Activated CD8-positive, alpha-beta memory T cell treated with anti-CD3 and anti-CD28 coated beads, Interleukin-2, amount 50 U/mL, for 4 hours (primary cell): ENCODE data around the gene PDS5A.
"Not testable (repeated sequence)": the region's sequence is repeated elsewhere in the genome, so short reads cannot be mapped to it uniquely, and the experiment has no call there.

ENCODE experiments used
- DNase-seq: peaks from one replicate; pipeline ENCODE4 v3.0.0-alpha.2; 2020

PDS5A gene, protein sequence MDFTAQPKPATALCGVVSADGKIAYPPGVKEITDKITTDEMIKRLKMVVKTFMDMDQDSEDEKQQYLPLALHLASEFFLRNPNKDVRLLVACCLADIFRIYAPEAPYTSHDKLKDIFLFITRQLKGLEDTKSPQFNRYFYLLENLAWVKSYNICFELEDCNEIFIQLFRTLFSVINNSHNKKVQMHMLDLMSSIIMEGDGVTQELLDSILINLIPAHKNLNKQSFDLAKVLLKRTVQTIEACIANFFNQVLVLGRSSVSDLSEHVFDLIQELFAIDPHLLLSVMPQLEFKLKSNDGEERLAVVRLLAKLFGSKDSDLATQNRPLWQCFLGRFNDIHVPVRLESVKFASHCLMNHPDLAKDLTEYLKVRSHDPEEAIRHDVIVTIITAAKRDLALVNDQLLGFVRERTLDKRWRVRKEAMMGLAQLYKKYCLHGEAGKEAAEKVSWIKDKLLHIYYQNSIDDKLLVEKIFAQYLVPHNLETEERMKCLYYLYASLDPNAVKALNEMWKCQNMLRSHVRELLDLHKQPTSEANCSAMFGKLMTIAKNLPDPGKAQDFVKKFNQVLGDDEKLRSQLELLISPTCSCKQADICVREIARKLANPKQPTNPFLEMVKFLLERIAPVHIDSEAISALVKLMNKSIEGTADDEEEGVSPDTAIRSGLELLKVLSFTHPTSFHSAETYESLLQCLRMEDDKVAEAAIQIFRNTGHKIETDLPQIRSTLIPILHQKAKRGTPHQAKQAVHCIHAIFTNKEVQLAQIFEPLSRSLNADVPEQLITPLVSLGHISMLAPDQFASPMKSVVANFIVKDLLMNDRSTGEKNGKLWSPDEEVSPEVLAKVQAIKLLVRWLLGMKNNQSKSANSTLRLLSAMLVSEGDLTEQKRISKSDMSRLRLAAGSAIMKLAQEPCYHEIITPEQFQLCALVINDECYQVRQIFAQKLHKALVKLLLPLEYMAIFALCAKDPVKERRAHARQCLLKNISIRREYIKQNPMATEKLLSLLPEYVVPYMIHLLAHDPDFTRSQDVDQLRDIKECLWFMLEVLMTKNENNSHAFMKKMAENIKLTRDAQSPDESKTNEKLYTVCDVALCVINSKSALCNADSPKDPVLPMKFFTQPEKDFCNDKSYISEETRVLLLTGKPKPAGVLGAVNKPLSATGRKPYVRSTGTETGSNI (N-terminal part only)

GRCh38 chr4:39977489-39978377 is at the start of gene PDS5A:
Gene PDS5A (minus strand): TSS chr4:39977911. CDS start chr4:39976577, 1,334 bp downstream.
- DNase-seq, result peak; percentile 89

DNA sequence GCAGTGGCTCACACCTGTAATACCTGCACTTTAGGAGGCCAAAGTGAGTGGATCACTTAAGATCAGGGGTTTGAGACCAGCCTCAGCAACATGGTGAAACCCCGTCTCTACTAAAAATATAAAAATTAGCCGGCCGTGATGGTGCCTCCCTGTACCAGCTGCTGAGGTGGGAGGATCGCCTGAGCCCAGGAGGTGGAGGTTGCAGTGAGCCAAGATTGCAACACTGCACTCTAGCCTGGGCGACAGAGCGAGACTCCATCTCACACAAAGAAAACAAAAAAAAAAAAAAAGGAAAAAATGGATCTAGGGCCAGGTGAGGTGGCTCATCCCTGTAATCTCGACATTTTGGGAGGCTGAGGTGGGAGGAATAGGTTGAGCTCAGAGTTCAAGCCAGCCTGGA is 46.3 kb upstream of the PDS5A start:
- DNase-seq, result not testable (repeated sequence)

GRCh38 chr4:40021116-40021515 is 43.4 kb upstream of the PDS5A start:
- DNase-seq, result not testable (repeated sequence)

GRCh38 chr4:40020221-40020620 is 42.5 kb upstream of the PDS5A start:
- no peak for DNase-seq

GRCh38 chr4:40016007-40016406 is 38.3 kb upstream of the PDS5A start:
- DNase-seq, result no peak

DNA sequence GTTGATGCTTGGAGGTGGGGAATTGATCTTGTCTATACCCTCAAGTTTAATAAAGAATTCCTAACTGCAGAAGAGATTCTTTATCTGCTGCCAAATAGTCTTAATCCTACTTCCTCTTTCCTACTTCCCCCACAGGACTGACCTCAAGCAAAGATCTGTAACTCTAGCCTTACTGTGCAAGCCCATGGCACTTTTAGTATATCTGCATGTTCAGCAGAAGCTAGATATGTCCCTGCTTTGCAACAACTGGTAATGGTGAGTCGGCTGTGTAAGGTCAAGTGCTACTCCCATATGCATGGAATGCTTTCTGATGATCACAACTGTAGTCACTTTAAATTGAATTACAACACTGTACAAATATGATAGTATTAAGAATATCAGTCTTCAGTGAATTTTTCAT is 26.3 kb upstream of the PDS5A start:
- DNase-seq, result no peak

GRCh38 chr4:40000711-40001110 is 23.0 kb upstream of the PDS5A start:
- no peak for DNase-seq

DNA sequence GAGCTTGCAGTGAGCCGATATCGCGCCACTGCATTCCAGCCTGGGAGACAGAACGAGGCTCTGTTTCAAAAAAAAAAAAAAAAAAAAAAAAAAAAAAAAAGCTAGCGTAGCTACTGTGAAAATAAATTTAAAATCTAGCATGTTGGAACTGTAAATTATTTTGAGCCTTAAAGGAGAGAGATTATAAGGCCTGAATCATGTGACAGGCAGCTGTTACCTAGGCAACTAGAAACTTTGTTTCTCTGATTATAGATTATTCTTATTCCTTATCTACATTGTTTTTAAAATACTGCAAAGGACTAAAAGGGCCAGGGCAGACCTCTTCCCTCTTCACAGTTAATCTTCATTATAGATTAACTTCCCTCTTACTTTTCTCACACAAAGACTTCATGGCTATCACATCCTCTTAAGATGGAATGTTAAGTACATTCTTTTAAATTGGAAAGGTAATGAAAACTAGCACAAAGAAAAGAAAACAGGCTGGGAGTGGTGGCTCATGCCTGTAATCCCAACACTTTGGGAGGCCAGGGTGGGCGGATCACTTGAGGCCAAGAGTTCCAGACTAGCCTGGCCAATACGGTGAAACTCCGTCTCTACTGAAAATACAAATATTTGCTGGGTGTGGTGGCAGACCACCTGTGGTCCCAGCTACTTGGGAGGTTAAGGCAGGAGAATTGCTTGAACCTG is 21.1 kb upstream of the PDS5A start:
- DNase-seq, result no peak

DNA sequence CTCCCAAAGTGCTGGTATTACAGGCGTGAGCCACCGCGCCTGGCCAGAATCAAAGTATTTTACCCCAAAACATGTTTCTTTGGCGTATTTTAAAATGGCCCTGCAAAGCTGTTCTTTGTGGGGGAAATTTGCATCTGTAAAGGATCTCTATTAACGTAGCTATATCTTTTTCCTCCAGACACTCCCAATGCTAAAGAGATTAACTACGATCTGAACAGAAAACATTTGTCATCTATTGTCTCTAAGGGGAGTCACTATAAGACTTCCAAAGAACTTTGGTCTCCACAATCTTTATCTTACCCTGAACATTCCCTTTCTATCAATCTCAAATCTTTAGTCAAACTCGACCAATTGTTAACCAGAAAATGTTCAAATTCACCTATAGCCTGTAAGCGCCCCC is 19.1 kb upstream of the PDS5A start:
- DNase-seq, result no peak

DNA sequence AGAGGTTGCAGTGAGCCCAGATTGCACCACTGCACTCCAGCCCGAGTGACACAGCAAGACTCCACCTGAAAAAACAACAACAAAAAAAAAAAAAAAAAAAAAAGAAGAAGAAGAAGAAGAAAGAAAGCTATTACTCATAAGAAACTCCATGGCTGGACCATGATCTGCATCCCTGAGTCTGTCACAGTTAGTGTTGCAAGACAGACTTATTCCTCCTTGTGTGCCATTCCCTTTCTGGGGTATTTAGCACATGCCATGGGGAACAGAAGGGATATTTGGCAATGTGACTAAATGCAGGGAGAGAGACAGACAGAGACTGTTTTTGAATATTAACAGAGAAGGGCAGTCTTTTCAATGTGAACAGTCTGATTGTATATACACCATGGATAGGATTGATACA is 16.7 kb upstream of the PDS5A start:
- no peak for DNase-seq

DNA sequence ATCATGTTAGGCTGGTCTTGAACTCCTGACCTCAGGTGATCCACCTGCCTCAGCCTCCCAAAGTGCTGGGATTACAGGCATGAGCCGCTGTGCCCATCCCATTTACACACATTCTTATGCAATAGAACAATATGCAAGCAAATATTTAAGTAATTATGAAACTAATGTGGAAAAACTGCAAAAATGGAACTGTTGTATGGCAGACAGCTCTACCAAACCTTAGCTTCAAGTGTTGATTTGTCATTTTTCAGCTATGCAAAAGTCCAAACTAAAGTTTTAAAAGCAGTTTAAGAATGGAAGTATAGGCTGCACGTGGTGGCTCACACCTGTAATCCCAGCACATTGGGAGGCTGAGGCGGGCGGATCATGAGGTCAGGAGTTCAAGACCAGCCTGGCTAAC is 11.7 kb upstream of the PDS5A start:
- not testable (repeated sequence) for DNase-seq

- no peak for DNase-seq
Observed at GRCh38 chr4:39987485-39987884, 9.8 kb upstream of the PDS5A start.

DNA sequence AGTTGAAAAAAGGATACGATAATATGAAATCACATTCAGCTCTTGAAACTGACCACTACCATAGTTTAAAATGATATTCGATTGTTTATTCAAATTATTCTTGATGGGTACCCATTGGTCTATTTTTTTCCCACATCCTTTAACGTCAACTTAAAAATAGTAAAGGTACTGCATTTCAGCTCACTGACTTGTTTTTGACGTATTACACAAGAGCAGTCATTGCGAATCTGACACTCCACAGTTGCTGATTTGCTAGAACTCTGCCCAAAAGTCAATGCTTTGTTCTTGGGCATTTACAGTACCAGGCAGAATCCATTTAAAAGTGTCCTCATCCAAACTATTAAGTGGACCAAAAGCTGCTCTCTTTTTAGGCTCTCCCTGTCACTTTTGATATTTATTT is 1.2 kb upstream of the PDS5A start:
- DNase-seq, result no peak

- no peak for DNase-seq
Observed at GRCh38 chr4:39978378-39978775, 666 bp upstream of the PDS5A start.

DNA sequence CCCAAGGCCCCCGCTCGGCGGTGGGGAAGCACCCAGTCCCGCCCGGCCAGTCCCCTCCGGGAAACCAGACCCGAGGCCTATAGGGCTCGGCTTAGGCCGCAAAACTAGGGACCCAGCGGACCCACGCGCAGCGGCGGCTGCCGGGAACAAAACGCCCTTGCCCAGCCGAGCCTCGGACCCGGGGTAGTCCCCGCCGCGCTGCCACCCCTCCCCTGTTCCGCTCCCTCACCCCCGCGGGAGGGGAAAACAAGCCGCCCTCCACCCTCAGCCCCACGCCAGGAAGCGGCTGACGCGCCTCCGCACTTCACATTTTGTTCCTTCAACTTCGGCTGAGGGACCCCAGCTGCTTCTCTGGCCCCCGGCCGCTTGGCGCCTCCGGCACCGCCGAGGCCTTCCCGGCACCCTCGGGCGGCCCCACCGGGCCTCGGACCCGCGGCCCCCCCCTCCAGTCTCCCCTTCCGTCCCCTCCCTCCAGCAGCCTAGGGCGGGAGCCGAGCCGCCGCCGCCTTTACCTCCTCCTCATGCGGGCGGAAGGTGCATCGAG is 694 bp downstream of the PDS5A start:
- DNase-seq, result peak; percentile 56

GRCh38 chr4:39976141-39976944 is 1.4 kb downstream of the PDS5A start:
- peak; percentile 60 for DNase-seq

GRCh38 chr4:39975488-39976089 is 2.1 kb downstream of the PDS5A start:
- no peak for DNase-seq

GRCh38 chr4:39973052-39973451 is 4.7 kb downstream of the PDS5A start:
- not testable (repeated sequence) for DNase-seq

- DNase-seq, result no peak
Observed at GRCh38 chr4:39970671-39971640, 6.8 kb downstream of the PDS5A start.
